Osteocyte (in vitro differentiated cells): ENCODE measurements around the gene CACTIN. TPM values are rescaled to one million over a fixed set of nuclear protein-coding genes. Genes with fewer than 3 reads are reported as not detected.

Experiments
- DNase-seq: peaks from one replicate; pipeline ENCODE4 v3.0.0; 2021; ENCODE audit warnings: mixed read lengths; ENCODE audit not compliant: unreplicated experiment; ENCODE audit errors: extremely low spot score
- H3K27ac Mint-ChIP-seq: one replicate; pipeline ENCODE4 v1.8.0; 2021; ENCODE audit warnings: mild to moderate bottlenecking, mixed read lengths; ENCODE audit not compliant: unreplicated experiment
- H3K27me3 Mint-ChIP-seq: one replicate; pipeline ENCODE4 v1.8.0; 2021; ENCODE audit warnings: mixed read lengths; ENCODE audit not compliant: unreplicated experiment
- H3K36me3 Mint-ChIP-seq: one replicate; pipeline ENCODE4 v1.8.0; 2021; ENCODE audit warnings: mixed read lengths; ENCODE audit not compliant: unreplicated experiment
- H3K4me1 Mint-ChIP-seq: one replicate; pipeline ENCODE4 v1.8.0; 2021; ENCODE audit warnings: mixed read lengths; ENCODE audit not compliant: unreplicated experiment
- H3K4me3 Mint-ChIP-seq: one replicate; pipeline ENCODE4 v1.8.0; 2021; ENCODE audit warnings: mild to moderate bottlenecking, moderate library complexity, mixed read lengths; ENCODE audit not compliant: unreplicated experiment
- H3K9me3 Mint-ChIP-seq: one replicate; pipeline ENCODE4 v1.8.0; 2021; ENCODE audit warnings: mixed read lengths; ENCODE audit not compliant: unreplicated experiment
- total RNA-seq: library from RNA; stranded (reverse); gene quantifications from 2 replicates; pipeline ENCODE4 v1.2.1, GENCODE V29; 2021
- TF ChIP-seq, protein P1 (sequence below): fragments of 200-600 bp; sonication (generic); IDR thresholded peaks from 2 replicates; pipeline ENCODE4 v1.5.0; 2021; ENCODE audit warnings: antibody characterized with exemption, mild to moderate bottlenecking, moderate library complexity

The CACTIN gene
- total RNA-seq, 1 donor from 2014 or later = 24.7 TPM

DNA sequence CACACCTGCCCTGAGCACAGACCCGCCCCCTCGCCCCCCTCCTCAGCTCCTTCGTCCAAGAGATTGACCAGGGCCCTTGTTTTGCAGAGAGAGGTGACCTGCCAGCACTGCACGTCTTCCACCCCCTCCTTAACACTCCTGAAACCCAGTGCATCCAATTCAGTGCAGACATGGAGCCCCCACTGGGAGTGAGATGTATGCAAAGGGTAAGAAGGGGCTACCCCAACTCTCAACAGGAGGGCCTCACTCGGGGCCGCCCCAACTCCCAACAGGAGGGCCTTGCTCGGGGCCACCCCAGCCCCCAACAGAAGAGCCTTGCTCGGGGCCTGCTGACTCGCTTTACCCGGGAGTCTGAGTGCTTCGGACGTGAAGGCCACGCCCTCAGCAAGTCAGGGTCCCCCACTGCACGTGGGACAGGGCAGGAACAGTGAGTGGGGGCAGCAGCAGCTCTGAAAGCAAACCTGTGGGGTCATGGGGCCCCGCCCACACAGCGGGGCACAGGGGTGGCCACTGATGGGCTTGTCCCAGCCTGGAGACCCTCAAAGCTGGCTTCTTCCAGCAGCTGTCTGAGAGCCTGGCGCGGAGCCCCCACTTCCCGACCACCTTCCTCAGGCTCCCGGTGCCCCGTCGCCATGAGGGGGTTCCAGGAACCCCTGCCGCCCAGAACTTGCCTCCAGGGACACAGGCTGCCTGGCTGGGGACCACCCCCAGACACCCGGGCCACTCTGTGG is 5.6 kb downstream of the CACTIN start:
- DNase-seq = no peak
- peaks cover 1% of the 10 kb centered on the region for H3K36me3 Mint-ChIP-seq
- H3K9me3 Mint-ChIP-seq = no peaks in the 10 kb centered on the region
- no peaks in the 10 kb centered on the region for H3K27me3 Mint-ChIP-seq
- H3K27ac Mint-ChIP-seq = no peak overlapping the region
- TF ChIP-seq, protein P1, sequence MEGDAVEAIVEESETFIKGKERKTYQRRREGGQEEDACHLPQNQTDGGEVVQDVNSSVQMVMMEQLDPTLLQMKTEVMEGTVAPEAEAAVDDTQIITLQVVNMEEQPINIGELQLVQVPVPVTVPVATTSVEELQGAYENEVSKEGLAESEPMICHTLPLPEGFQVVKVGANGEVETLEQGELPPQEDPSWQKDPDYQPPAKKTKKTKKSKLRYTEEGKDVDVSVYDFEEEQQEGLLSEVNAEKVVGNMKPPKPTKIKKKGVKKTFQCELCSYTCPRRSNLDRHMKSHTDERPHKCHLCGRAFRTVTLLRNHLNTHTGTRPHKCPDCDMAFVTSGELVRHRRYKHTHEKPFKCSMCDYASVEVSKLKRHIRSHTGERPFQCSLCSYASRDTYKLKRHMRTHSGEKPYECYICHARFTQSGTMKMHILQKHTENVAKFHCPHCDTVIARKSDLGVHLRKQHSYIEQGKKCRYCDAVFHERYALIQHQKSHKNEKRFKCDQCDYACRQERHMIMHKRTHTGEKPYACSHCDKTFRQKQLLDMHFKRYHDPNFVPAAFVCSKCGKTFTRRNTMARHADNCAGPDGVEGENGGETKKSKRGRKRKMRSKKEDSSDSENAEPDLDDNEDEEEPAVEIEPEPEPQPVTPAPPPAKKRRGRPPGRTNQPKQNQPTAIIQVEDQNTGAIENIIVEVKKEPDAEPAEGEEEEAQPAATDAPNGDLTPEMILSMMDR = no peak
- H3K4me3 Mint-ChIP-seq = no peak overlapping the region
- H3K4me1 Mint-ChIP-seq = peaks cover 18% of the 10 kb centered on the region

DNA sequence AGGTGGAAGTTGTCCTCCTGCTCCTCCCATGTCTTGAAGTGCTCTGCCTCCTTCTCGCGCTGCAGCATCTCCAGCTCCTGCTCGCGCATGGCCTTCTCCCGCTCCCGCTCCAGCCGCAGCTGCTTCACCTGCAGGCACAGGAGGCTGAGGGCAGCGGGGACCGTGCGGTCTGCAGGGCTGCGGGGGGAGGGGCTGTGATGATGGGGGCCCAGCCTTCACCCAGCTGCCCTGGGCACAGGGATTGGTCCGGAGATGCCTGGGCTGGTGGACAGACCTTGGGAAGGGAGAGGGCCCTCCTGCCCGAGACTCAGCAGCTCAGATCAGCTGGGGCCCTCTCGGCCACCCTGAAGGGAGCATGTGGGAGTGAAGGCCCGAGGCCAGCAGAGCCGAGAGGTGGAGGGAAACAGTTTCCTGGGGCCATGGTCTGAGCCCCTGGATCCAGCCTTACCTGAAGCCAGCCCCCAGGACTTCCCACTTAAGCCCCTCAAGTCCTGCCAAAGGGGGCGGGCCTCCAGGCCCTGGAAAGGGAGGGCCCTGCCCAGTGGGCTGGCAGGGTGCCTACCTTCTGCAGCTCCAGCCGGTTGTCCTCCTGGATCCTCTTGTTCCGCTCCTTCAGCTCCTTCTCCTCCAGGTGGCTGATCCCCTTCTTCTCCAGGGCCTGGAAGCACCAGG is 6.3 kb downstream of the CACTIN start:
- no peak overlapping the region for H3K27ac Mint-ChIP-seq

DNA sequence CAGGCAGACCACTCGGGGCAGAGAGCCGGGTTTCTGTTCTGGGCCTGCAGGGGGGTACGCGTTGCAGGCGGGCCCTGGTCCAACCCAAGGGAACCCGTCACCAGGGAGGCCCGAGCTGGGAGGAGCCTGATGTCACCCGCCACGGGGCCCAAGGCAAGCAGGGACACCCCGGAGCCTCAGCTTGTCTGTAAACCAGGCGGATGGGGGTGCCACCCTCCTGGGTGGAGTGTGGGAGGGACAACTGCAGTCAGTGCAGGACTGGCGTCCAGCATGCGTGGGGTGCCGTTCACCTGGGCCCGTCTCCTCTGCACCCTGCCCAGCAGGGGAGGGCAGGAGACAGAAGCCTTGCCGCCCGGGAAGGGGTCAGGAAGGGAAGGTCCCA is 7.0 kb downstream of the CACTIN start:
- Mint-ChIP-seq H3K4me1 (peaks cover 7% of the 10 kb centered on the region), H3K4me3 (no peak overlapping the region), H3K27ac (no peak overlapping the region), H3K27me3 (no peaks in the 10 kb centered on the region), H3K9me3 (no peaks in the 10 kb centered on the region), H3K36me3 (peaks cover 1% of the 10 kb centered on the region)
- no peak for DNase-seq
- TF ChIP-seq, protein P1 = no peak

More for the DNA sequence above, 6.3 kb downstream of the CACTIN start:
- Mint-ChIP-seq H3K36me3 (peaks cover 1% of the 10 kb centered on the region), H3K27me3 (no peaks in the 10 kb centered on the region), H3K4me3 (no peak overlapping the region), H3K4me1 (peaks cover 13% of the 10 kb centered on the region), H3K9me3 (no peaks in the 10 kb centered on the region)
- DNase-seq = no peak
- TF ChIP-seq, protein P1 = no peak

DNA sequence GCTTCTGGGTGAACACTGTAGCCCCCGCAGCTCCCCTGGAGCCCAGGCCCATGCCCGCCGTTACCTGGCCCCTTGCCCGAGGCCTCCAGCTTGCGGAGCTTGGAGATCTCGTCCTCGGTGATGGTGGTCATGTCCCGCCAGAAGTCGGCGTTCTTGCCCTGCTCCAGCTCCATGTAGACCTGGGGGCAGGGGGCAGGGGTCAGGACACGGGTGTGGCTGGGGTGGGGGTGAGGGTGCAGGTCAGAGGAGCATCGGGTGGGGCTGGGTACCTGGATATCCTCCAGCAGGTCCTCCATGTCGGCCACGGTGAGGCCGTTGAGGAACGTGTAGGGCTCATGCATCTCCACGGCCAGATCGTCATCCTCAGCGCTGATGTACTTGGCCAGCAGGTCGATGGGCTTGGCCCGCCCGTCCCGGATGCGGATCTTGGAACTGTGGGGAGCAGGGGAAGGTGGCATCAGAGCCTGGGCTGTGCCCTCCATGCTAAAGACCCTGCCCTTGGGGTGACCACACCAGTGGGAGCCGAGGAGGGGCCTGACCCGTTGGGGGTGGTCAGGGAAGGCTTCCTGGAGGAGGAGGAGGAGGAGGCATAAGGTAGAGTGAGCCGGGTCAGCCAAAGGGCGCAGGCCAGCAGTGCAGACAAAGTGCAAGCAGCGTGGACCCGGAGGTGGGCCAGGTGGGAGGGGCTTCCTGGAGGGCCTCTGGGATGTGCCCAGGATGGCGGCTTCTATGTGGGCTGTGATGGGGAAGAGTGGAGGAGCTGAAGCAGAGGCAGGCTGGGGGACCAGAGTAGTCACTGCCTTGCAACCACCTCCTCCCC is 7.6 kb downstream of the CACTIN start:
- no peak overlapping the region for H3K27ac Mint-ChIP-seq
- H3K4me1 Mint-ChIP-seq = peaks cover under 1% of the 10 kb centered on the region
- H3K36me3 Mint-ChIP-seq = peaks cover 1% of the 10 kb centered on the region
- TF ChIP-seq, protein P1 = no peak
- H3K4me3 Mint-ChIP-seq = no peak overlapping the region
- no peaks in the 10 kb centered on the region for H3K27me3 Mint-ChIP-seq
- DNase-seq = no peak
- H3K9me3 Mint-ChIP-seq = no peaks in the 10 kb centered on the region
